BE2C (cell line): ENCODE measurements around the gene APEX1.

Experiments
- DNase-seq: peaks from one replicate; pipeline ENCODE4 v3.0.0-alpha.2; 2020
- H3K27me3 ChIP-seq: fragments of 250-450 bp; sonication (Bioruptor Pico); 2 replicates; pipeline ENCODE4 v1.5.1; 2020; ENCODE audit warnings: mild to moderate bottlenecking
- H3K36me3 ChIP-seq: fragments of 250-450 bp; sonication (Bioruptor Pico); 2 replicates; pipeline ENCODE4 v1.5.1; 2020; ENCODE audit warnings: mild to moderate bottlenecking
- H3K4me1 ChIP-seq: fragments of 250-450 bp; sonication (Bioruptor Pico); 2 replicates; pipeline ENCODE4 v1.5.1; 2020
- H3K4me3 ChIP-seq: 2 replicates; pipeline ENCODE4 v1.5.1; 2011; ENCODE audit warnings: low read depth, low read length
- H3K9me3 ChIP-seq: fragments of 250-450 bp; sonication (Bioruptor Pico); 2 replicates; pipeline ENCODE4 v1.5.1; 2020
- CTCF ChIP-seq: IDR thresholded peaks from 2 replicates; pipeline ENCODE4 v1.5.1; 2012; ENCODE audit warnings: mild to moderate bottlenecking, low read depth, low read length

APEX1 gene

DNA sequence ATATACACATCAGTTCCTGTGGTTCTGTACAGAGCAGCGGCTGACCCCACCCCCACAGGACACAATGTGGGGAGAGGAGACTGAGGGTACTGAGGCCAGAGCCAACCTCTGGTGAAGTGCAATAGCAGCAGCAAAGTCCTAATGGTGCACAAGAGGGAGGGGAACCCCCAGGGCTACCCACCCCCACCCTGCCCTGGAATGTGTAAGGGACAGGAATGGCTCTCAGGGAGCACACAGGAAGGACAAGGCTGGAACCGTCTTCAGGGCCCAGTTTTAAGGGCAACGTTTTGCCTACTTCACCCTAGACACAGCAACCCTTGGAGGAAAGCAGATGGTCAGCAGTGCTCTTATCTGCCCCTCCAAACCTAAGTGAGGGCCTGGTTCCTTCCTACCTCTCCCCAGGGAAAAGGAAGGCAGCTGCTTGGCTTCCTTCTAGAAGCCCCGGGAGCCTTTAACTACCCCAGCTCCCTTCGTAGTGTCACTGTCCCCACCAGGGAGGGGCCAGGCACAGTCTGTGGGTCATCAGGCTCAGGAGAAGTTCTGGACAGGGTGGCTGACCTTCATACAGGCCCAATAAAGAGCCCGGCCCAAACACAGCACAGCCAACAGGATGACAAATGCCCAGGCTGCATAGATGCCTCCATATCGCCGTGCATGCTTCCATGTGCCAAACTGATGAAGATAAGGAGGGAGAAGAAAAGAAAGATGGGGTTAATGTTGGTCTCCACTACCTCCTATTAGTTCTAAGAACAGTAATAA, 3.2 kb downstream of the APEX1 start:
- DNase-seq: no peak
- H3K27me3 ChIP-seq: no peaks in the 10 kb centered on the region
- H3K4me1 ChIP-seq: no peaks in the 10 kb centered on the region
- TF ChIP-seq CTCF: no peak
- H3K9me3 ChIP-seq: no peaks in the 10 kb centered on the region
- no peak overlapping the region for H3K4me3 ChIP-seq
- peaks cover 37% of the 10 kb centered on the region for H3K36me3 ChIP-seq

- peaks cover 37% of the 10 kb centered on the region for H3K36me3 ChIP-seq
- no peaks in the 10 kb centered on the region for H3K4me1 ChIP-seq
- no peak for TF ChIP-seq CTCF
- H3K9me3 ChIP-seq: no peaks in the 10 kb centered on the region
- H3K4me3 ChIP-seq: peak overlapping the region; percentile 83
- no peaks in the 10 kb centered on the region for H3K27me3 ChIP-seq
- peak; percentile 19 for DNase-seq
Measured at GRCh38 chr14:20460458-20461224, 5.6 kb downstream of the APEX1 start.

- no peaks in the 10 kb centered on the region for H3K27me3 ChIP-seq
- no peaks in the 10 kb centered on the region for H3K9me3 ChIP-seq
- peak; percentile 99 for DNase-seq
- peaks cover 29% of the 10 kb centered on the region for H3K36me3 ChIP-seq
- no peak for TF ChIP-seq CTCF
- no peaks in the 10 kb centered on the region for H3K4me1 ChIP-seq
- H3K4me3 ChIP-seq: peak within 1 kb of the TSS; percentile 83
Measured at GRCh38 chr14:20461225-20462141, 6.5 kb downstream of the APEX1 start, which contains the start of gene PIP4P1. Gene PIP4P1 (minus strand): TSS chr14:20461434. CDS start chr14:20461325, 109 bp downstream.

- Histone ChIP-seq H3K4me3 (peak overlapping the region; percentile 99), H3K36me3 (peaks cover 22% of the 10 kb centered on the region), H3K27me3 (no peaks in the 10 kb centered on the region), H3K4me1 (no peaks in the 10 kb centered on the region), H3K9me3 (no peaks in the 10 kb centered on the region)
- peak; percentile 39 for DNase-seq
- no peak for TF ChIP-seq CTCF
Measured at GRCh38 chr14:20468764-20469241, 13.8 kb downstream of the APEX1 start.

- Histone ChIP-seq H3K27me3 (no peaks in the 10 kb centered on the region), H3K4me1 (no peaks in the 10 kb centered on the region), H3K36me3 (peaks cover 27% of the 10 kb centered on the region), H3K4me3 (peak within 1 kb of the TSS; percentile 99), H3K9me3 (no peaks in the 10 kb centered on the region)
- DNase-seq: peak; percentile 95
- TF ChIP-seq CTCF: no peak
Measured at GRCh38 chr14:20469242-20469889, 14.3 kb downstream of the APEX1 start, which contains the start of gene PNP. Gene PNP (plus strand): TSS chr14:20469406. CDS start chr14:20469525, 119 bp downstream.
